ENCODE data around the gene PID1.
"Not testable (repeated sequence)": the region's sequence is repeated elsewhere in the genome, so short reads cannot be mapped to it uniquely, and the experiment has no call there.

DNA sequence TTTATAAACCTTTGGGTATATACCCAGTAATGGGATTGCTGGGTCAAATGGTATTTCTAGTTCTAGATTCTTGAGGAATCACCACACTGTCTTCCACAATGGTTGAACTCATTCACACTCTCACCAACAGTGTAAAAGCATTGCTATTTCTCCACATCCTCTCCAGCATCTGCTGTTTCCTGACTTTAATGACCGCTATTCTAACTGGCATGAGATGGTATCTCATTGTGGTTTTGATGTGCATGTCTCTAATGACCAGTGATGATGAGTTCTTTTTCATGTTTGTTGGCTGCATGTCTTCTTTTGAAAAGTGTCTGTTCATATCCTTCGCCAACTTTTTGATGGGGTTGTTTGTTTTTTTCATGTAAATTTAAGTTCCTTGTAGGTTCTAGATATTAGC is 194.2 kb downstream of the PID1 start:
- TF ChIP-seq, protein P1, sequence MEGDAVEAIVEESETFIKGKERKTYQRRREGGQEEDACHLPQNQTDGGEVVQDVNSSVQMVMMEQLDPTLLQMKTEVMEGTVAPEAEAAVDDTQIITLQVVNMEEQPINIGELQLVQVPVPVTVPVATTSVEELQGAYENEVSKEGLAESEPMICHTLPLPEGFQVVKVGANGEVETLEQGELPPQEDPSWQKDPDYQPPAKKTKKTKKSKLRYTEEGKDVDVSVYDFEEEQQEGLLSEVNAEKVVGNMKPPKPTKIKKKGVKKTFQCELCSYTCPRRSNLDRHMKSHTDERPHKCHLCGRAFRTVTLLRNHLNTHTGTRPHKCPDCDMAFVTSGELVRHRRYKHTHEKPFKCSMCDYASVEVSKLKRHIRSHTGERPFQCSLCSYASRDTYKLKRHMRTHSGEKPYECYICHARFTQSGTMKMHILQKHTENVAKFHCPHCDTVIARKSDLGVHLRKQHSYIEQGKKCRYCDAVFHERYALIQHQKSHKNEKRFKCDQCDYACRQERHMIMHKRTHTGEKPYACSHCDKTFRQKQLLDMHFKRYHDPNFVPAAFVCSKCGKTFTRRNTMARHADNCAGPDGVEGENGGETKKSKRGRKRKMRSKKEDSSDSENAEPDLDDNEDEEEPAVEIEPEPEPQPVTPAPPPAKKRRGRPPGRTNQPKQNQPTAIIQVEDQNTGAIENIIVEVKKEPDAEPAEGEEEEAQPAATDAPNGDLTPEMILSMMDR (IDR thresholded peaks at IDR 0.05) = not testable (repeated sequence)
- not testable (repeated sequence) for TF ChIP-seq POLR2A (IDR thresholded peaks at IDR 0.05)
